Measurements from ENCODE around the gene KRTAP9-3.
"Not testable (repeated sequence)": the region's sequence is repeated elsewhere in the genome, so short reads cannot be mapped to it uniquely, and the experiment has no call there.

The KRTAP9-3 gene

DNA sequence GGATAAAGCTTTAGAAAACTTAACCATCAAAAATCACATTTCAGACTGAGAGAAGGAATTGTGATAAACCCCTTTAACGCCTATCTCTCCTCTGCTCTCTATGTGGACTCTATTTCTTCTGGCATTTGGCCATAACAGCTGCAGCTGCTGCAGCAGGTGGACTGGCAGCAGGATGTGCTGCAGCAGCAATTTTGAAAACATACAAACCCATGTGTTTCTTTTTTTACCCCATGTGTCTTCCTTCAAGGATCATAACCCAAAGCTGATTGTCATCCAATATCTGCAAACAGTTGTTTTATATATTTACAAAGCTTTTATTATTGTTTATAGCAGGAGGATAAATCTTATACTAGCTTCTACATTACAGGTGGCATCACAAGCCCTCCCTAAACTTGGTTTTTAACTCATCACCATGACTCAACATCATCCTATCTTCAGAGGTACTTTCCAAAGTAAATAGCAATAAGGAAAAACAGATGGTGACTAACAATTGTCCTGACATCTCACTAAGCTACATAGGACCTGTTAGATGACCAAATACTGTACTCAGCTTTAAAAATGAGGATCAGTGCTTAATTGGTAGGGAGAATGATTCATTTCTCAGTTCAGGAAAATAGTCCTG is 20.3 kb upstream of the KRTAP9-3 start:
- H3K4me3 ChIP-seq (ENCODE audit: low read depth, low read length): no peak overlapping the region
- TF ChIP-seq, protein P1, sequence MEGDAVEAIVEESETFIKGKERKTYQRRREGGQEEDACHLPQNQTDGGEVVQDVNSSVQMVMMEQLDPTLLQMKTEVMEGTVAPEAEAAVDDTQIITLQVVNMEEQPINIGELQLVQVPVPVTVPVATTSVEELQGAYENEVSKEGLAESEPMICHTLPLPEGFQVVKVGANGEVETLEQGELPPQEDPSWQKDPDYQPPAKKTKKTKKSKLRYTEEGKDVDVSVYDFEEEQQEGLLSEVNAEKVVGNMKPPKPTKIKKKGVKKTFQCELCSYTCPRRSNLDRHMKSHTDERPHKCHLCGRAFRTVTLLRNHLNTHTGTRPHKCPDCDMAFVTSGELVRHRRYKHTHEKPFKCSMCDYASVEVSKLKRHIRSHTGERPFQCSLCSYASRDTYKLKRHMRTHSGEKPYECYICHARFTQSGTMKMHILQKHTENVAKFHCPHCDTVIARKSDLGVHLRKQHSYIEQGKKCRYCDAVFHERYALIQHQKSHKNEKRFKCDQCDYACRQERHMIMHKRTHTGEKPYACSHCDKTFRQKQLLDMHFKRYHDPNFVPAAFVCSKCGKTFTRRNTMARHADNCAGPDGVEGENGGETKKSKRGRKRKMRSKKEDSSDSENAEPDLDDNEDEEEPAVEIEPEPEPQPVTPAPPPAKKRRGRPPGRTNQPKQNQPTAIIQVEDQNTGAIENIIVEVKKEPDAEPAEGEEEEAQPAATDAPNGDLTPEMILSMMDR (IDR thresholded peaks at IDR 0.05; ENCODE audit: borderline replicate concordance, insufficient read depth, low read depth, low read length): no peak

DNA sequence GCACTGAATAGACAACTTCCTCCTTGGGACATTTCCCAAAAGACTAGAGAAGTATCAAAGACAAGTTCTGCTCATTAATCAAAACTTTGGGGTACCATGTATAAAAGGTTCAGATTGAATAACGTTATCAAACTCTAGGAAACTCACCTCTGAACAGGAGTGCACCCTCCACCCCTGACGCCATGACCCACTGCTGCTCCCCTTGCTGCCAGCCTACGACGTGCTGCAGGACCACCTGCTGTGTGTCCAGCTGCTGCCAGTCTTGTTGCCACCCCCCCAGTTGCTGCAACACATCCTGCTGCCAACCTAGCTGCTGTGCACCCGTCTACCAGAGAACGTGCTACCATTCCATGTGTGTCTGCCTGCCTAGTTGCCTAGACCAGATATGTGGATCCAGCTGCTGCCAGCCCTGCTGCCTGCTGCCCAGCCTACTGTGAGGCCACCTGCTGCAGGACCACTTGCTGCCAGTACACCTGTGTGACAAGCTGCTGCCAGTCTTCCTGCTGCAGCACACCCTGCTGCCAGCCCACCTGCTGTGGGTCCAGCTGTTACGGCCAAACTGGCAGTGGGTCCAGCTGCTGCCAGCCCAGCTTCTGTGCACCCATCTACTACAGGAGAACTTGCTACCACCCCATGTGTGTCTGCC is 19.6 kb upstream of the KRTAP9-3 start:
- TF ChIP-seq, protein P1 (IDR thresholded peaks at IDR 0.05; ENCODE audit: borderline replicate concordance, insufficient read depth, low read depth, low read length): no peak
- H3K4me3 ChIP-seq (ENCODE audit: low read depth, low read length): no peak overlapping the region

DNA sequence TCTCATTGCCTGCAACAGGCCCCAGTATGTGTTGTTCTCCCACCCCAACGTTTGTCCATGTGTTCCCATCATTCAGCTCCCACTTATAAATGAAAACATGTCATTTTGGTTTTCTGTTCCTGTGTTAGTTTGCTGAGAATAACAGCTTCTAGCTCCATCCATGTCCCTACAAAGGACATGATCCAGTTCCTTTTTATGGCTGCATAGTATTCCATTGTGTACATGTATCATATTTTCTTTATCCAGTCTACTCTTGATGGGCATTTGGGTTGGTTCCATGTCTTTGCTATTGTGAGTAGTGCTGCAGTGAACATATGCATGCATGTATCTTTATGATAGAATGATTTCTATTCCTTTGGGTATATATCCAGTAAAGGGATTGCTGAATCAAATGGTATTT is 16.6 kb upstream of the KRTAP9-3 start:
- TF ChIP-seq, protein P1 (IDR thresholded peaks at IDR 0.05; ENCODE audit: borderline replicate concordance, insufficient read depth, low read depth, low read length): no peak
- H3K4me3 ChIP-seq (ENCODE audit: low read depth, low read length): no peak overlapping the region

DNA sequence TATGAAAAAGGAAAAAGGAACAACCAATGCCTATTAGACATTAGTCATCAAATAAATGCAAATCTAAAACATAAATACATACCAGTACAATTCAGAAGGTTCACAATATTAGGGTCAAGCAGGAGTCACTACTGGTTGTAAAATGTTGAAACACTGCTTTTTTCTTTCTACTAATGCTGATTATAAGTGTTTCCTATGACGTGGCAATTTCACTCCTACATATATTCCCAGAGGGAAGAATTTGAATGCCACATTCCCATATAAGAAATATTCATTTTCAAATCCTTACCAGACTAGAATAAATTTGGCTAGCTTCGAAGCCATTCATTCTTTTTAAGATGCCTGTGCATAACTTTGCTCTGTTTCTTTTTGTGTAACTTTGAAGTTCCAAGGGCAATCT is 8.4 kb upstream of the KRTAP9-3 start:
- TF ChIP-seq, protein P1 (IDR thresholded peaks at IDR 0.05; ENCODE audit: borderline replicate concordance, insufficient read depth, low read depth, low read length): no peak
- H3K4me3 ChIP-seq (ENCODE audit: low read depth, low read length): no peak overlapping the region

DNA sequence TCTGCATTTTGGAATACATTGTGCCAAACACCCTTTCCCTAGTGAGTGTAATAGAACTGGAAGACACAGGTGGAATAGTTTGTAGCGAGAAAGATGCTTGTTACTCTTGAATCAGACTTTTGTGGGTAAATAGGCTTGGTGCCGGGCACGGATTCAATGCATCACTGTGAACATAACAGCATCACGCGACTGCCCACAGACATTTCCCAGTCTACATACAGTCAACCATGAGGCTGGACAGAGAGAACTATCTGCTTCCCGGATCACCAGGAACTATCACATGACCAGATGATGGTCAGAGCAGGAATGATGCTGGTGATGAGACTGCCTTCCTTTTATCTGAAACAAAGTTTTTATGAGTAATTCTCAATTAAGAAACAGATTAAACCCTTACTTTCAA is 6.2 kb upstream of the KRTAP9-3 start:
- H3K4me3 ChIP-seq (ENCODE audit: low read depth, low read length): no peak overlapping the region
- TF ChIP-seq, protein P1 (IDR thresholded peaks at IDR 0.05; ENCODE audit: borderline replicate concordance, insufficient read depth, low read depth, low read length): no peak

DNA sequence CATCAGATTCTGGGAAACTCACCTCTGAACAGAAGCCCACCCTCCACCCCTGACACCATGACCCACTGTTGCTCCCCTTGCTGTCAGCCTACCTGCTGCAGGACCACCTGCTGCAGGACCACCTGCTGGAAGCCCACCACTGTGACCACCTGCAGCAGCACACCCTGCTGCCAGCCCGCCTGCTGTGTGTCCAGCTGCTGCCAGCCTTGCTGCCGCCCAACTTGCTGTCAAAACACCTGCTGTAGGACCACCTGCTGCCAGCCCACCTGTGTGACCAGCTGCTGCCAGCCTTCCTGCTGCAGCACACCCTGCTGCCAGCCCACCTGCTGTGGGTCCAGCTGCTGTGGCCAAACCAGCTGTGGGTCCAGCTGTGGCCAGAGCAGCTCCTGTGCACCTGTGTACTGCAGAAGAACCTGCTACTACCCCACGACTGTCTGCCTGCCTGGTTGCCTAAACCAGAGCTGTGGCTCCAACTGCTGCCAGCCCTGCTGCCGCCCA is 5.6 kb upstream of the KRTAP9-3 start, which contains the start of gene KRTAP9-2:
Gene KRTAP9-2 (plus strand): TSS at position 51 of the 498 bp plus-strand sequence. CDS start 7 bp downstream, at position 58.
- H3K4me3 ChIP-seq (ENCODE audit: low read depth, low read length): not testable (repeated sequence)

DNA sequence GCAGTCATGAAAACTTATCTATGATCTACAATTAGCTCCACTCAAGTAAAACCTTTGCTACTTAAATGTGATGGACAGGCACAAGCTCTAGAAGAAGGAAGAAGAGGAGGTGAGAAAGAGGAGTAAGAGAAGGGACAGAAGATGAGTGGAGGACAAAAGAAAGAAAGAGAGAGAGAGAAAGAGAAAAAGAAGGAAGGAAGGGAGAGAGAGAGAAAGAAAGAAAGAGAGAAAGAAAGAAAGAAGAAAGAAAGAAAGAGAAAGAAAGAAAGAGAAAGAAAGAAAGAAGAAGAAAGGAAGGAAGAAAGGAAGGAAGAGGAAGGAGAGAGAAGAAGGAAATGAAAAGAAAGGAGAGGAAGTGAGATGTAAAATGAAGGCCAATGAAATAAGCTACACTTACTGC is 2.2 kb upstream of the KRTAP9-3 start:
- H3K4me3 ChIP-seq (ENCODE audit: low read depth, low read length): no peak overlapping the region
- TF ChIP-seq, protein P1 (IDR thresholded peaks at IDR 0.05; ENCODE audit: borderline replicate concordance, insufficient read depth, low read depth, low read length): no peak
